DMS153 treated with DMSO at 0.1 percent for 48 hours (cell line): ENCODE results near the gene ARHGAP26.

Experiments used
- DNase-seq: peaks from one replicate; lab custom pipeline; 2025; ENCODE audit not compliant: unreplicated experiment; lab: John Stamatoyannopoulos, UW

The ARHGAP26 gene

GRCh38 chr5:142954455-142954854, 184.3 kb downstream of the ARHGAP26 start:
- DNase-seq = no peak

GRCh38 chr5:142955628-142956027, 185.5 kb downstream of the ARHGAP26 start:
- DNase-seq = no peak

- no peak for DNase-seq
These were observed 187.4 kb downstream of the ARHGAP26 start for GRCh38 chr5:142957528-142957927.

DNA sequence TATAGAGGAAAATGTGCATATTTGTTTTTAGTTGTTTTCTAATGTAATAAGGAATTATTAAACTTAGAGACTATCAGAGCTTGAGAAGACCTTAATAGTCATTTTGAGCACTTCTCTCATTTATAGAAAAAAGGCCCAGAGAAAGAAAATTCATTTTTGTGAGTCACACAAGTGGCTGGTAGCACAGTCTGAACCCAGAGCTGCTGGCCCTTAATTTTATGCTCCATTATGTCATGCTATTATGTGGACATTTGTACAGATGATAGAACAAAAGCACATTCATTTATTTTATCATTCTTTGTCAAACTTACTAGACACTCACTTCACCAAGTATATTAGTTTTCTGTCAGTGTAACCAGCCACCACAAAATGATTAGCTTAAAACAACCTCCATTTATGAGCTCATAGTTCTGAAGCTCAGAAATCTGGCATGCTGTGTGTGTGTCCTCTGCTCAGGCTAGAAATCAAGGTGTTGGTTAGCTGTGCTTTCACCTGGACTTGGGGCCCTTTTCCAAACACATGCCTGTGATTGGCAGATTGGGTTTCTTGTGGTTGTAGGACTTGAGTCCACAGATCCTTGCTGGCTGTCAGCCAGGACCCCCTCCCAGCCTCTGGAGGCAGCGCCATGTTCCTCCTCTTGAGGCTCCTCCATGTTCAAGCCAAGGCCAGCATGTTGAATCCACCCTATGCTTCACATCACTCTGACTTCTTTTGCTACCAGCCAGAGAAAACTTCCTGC, 188.9 kb downstream of the ARHGAP26 start:
- no peak for DNase-seq

DNA sequence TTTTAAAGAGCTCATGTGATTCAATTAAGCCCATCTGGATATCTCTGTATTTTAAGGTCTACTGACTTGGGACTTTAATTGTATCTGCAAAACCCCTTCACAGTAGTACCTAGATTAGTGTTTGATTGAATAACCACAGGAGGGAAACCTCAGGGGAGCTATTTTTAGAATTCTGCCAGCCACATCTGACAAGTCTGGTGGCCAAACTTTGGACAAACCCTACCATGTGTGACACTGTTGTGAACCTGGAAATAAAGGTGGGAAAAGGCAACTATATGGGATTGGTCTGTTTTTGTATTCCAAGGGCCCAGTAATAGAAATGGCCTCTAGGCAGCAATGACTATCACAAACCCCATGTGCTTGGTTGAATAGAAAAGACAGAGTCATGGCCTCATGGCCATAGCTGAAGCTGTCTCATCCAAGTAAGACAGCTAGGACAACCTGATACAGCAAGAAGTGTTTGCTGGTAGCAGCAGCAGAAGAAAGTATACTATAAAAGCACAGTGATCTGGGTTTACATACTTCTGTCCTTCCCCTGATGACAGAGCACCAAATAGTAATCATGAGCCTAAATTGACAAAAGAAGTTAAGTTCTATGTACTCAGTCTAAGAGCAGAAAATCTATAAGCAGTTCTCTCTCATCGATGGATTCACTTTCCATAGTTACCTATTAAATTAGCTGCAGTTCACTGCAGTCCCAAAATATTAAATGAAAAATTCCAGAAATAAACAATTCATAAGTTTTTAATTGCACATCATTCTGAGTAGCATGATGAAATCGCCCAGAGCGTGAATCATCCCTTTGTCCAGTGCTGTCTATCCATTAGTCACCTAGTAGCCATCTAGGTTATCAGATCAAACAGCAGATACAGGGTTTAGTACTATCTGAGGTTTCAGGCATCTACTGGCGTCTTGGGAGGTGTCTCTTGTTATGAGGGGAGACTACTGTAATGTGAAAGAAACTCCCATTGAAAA, 189.8 kb downstream of the ARHGAP26 start:
- no peak for DNase-seq

DNA sequence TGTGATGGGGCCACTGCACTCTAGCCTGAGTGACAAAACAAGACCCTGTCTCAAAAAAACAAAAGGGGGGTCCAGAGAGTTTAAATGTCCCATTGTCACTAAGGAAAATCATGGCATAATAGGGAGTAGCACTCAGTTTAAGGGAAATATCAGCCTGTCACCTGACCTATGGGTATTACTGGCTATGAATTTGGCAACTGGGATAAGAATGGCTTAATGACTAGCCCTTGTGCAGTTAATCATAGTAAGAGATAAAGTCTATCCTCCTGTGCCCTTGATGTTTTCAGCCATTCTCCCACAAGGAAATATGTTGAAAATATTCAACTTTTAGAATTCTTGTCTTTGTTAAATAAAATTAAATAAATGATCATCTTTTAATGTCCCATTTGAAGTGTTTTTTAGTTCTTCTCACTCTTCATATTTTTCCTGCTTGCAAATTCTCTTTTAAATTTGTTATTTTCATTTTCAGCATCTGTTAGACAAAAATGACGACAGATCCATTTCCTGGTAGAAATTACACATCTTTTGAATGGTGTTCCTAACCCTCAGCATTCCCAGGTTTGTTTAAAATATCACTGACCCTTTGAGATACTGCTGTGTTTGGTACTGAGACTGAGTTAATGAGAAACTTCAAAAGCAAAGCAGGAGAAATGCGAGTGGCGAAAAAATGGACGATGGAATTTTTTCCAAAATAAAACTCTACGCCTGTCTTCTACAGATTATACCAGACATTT, 191.4 kb downstream of the ARHGAP26 start:
- DNase-seq = no peak

GRCh38 chr5:142962174-142962533, 192.0 kb downstream of the ARHGAP26 start:
- DNase-seq = no peak

DNA sequence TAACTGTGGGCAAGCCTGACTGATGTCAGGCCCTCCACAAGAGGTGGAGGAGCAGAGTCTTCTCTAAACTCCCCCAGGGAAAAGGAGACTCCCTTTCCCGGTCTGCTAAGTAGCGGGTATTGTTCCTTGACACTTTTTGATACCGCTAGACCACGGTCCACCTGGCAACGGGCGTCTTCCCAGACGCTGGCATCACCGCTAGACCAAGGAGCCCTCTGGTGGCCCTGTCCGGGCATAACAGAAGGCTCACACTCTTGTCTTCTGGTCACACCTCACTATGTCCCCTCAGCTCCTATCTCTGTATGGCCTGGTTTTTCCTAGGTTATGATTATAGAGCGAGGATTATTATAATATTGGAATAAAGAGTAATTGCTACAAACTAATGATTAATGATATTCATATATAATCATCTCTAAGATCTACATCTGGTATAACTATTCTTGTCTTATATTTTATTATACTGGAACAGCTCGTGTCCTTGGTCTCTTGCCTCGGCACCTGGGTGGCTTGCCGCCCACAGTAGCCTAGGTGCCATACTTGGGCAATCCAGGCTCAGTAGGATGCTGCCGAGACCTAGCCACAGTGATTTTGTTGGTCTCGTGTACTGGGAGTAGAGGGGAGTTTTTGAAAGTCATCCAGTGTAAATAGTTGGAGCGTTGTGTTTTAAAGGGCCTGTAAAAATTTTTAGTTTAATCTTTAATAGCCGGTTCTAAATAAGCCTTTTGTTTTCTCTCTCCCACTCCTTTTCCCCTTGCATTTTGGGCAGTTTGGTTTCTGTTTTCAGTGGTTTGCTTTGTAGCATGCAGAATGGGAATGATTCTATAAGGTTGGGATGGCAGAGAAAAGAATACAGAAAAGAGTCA, 195.3 kb downstream of the ARHGAP26 start:
- peak; percentile 18 for DNase-seq

GRCh38 chr5:142966121-142966420, 195.9 kb downstream of the ARHGAP26 start:
- no peak for DNase-seq

- no peak for DNase-seq
These were observed 199.0 kb downstream of the ARHGAP26 start for GRCh38 chr5:142969186-142969585.

- DNase-seq = no peak
These were observed 199.7 kb downstream of the ARHGAP26 start for GRCh38 chr5:142969624-142970439.

GRCh38 chr5:142970440-142971030, 200.4 kb downstream of the ARHGAP26 start:
- no peak for DNase-seq

DNA sequence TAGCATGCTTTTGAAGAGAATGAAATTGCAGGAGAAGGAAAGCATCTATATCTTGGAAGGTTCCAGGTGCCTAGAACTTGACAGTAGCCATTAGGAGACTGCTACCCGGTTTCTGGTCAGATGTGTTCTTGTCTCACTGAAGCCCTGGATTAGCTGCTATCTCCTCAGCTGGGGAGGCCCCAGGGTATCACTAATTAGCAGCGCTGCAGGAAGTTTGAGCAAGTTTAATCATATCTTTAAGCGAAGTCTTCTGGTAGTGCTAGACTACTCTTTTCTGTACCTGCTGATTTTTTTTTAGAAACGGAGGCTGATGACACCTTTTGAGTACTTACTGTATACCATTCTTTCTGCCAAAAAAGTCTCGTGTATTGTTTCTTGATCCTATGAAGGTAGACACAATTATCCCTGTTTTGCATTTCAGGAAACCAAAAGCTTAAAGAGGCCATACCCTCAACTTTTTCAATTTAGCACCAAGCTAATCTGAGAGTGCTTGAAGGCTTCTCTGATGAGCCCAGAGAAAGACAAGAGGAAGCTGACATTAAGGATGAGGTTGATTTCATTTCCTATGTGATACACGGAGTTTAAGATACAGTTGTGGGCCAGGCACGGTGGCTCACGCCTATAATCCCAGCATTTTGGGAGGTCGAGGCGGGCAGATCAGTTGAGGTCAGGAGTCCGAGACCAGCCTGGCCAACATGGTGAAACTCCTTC, 201.3 kb downstream of the ARHGAP26 start:
- no peak for DNase-seq

GRCh38 chr5:142972064-142972570, 201.9 kb downstream of the ARHGAP26 start:
- DNase-seq = no peak

GRCh38 chr5:142973932-142974331, 203.8 kb downstream of the ARHGAP26 start:
- DNase-seq = no peak

DNA sequence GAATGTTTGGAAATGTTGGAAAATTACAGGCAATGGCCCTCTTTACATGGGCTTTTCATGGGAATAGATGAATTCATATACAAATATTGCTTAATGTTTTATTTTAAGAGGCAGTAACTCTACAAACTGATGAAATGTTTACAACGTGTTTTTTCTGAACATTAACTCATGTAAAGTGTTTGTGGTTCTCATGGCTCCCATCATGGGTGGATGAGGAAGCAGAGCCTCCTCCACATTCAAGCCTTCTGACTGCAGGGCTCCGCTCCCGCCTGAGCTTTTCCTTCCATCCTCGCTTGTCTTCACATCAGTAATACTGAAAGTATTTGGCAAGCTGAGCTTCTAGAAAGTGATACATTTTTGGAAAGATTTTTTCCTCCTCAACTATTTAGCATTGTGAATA, 204.2 kb downstream of the ARHGAP26 start:
- no peak for DNase-seq

GRCh38 chr5:142976861-142977260, 206.7 kb downstream of the ARHGAP26 start:
- DNase-seq = no peak

- DNase-seq = no peak
These were observed 207.3 kb downstream of the ARHGAP26 start for GRCh38 chr5:142977363-142978051.
